H1 (cell line): ENCODE measurements around the gene CWH43. TPM values are rescaled to one million over a fixed set of nuclear protein-coding genes. Genes with fewer than 3 reads are reported as not detected.

ENCODE experiments used
- ATF3 ChIP-seq: IDR thresholded peaks from 2 replicates; pipeline ENCODE4 v1.6.1; 2011; ENCODE audit warnings: low read depth, mild to moderate bottlenecking, low read length; ENCODE audit not compliant: insufficient read depth
- BCL11A ChIP-seq, 2 experiments: IDR thresholded peaks; one replicate each; pipeline ENCODE4 v1.6.1; 2011; ENCODE audit warnings: low read depth in 2 of 2, low read length in 2 of 2, mild to moderate bottlenecking in 2 of 2
- CHD7 ChIP-seq: fragments of 300-600 bp; sonication (generic); IDR thresholded peaks from 2 replicates; pipeline ENCODE4 v1.7.1; 2012; ENCODE audit warnings: low read length, moderate library complexity, mild to moderate bottlenecking, inconsistent platforms; ENCODE audit not compliant: insufficient replicate concordance
- CTCF ChIP-seq, 3 experiments: IDR thresholded peaks; 1 replicate in 2 of 3; 2 replicates in 1 of 3; pipeline versions ENCODE4 v1.5.1 to v1.6.1; 2011; ENCODE audit warnings: low read length in 3 of 3, mild to moderate bottlenecking in 3 of 3, inconsistent platforms in 2 of 3, low read depth in 1 of 3, moderate library complexity in 1 of 3; ENCODE audit not compliant: insufficient read depth in 1 of 3; ENCODE audit errors: control extremely low read depth in 1 of 3
- RNF2 ChIP-seq: fragments of 200-900, 300-1000 bp; sonication (generic); IDR thresholded peaks from 2 replicates; pipeline ENCODE4 v1.7.1; 2016; ENCODE audit warnings: borderline replicate concordance, low read depth, mild to moderate bottlenecking, antibody characterized with exemption, low read length; ENCODE audit not compliant: poor library complexity, severe bottlenecking; ENCODE audit errors: missing control alignments
- YY1 ChIP-seq: IDR thresholded peaks from 2 replicates; pipeline ENCODE4 v1.6.1; 2011; ENCODE audit warnings: low read depth, mild to moderate bottlenecking, low read length
- polyA plus RNA-seq, 7 experiments: library from polyadenylated mRNA; depleted of rRNA in 3 of 7; stranded (reverse) in 5 of 7; unstranded in 2 of 7; fragments of >200 nt in 5 of 7; fragments of 200-250 nt in 2 of 7; gene quantifications; 1 replicate in 5 of 7; 2 replicates in 1 of 7; 4 replicates in 1 of 7; pipeline versions ENCODE4 v1.2.1 to v1.2.3, GENCODE V29; 2011 to 2013; ENCODE audit warnings: missing spikeins in 2 of 7, mixed read lengths in 2 of 7
- total RNA-seq: library from RNA; stranded (reverse); fragmentation: NEBNext Ultra II Directional; extraction: Animal tissue kit (Norgen Biotek cat#: 25700); gene quantifications from 2 replicates; pipeline ENCODE4 v1.2.1, GENCODE V29; 2021

CWH43 gene
- total and polyA plus RNA-seq, 2 of the 8 experiments (the other 6 are each of a cell fraction or from before 2014, with no cell fraction given): not detected

GRCh38 chr4:48963042-48963679 is 22.9 kb upstream of the CWH43 start (continued):
- TF ChIP-seq CHD7: peak; percentile 47
- no peak for TF ChIP-seq RNF2
- peak; percentile 50; the same call in 1 of the 2 replicates for TF ChIP-seq ATF3
- TF ChIP-seq YY1: peak; percentile 84
- TF ChIP-seq BCL11A (IDR thresholded peaks at IDR 0.05; ENCODE audit: low read depth in 2 of 2, low read length in 2 of 2): no peak
- TF ChIP-seq CTCF (IDR thresholded peaks at IDR 0.05; ENCODE audit: control extremely low read depth in 1 of 3, insufficient read depth in 1 of 3, low read depth in 1 of 3, low read length in 3 of 3): peak; percentile 75 to 100 (median 96)
